Lower lobe of right lung (tissue), 2 donors: ENCODE results near the gene ZNF700. TPM values are rescaled to one million over a fixed set of nuclear protein-coding genes. Genes with fewer than 3 reads are reported as not detected.

ENCODE experiments used
- ATAC-seq, 2 donors: fragments of 200-7000 bp; cut with Tn5 transposase; one replicate each; pipeline ENCODE4 v1.9.1; 2020 to 2022; ENCODE audit warnings: mild to moderate bottlenecking in 2 of 2, moderate library complexity in 2 of 2
- DNase-seq: peaks from one replicate; pipeline ENCODE4 v3.0.0-alpha.2; 2020
- H3K27ac ChIP-seq: fragments of 200-600 bp; one replicate; pipeline ENCODE4 v1.8.0; 2022
- H3K27me3 ChIP-seq: fragments of 200-600 bp; one replicate; pipeline ENCODE4 v1.8.0; 2022; ENCODE audit warnings: low read depth
- H3K36me3 ChIP-seq: fragments of 200-600 bp; one replicate; pipeline ENCODE4 v1.8.0; 2022; ENCODE audit warnings: mild to moderate bottlenecking
- H3K4me1 ChIP-seq: fragments of 200-600 bp; one replicate; pipeline ENCODE4 v1.8.0; 2022
- H3K4me3 ChIP-seq: fragments of 200-600 bp; one replicate; pipeline ENCODE4 v1.8.0; 2022; ENCODE audit warnings: mild to moderate bottlenecking
- H3K9me3 ChIP-seq: fragments of 200-600 bp; one replicate; pipeline ENCODE4 v1.8.0; 2022
- CTCF ChIP-seq: fragments of 200-600 bp; IDR thresholded peaks from one replicate; pipeline ENCODE4 v1.8.0; 2022; ENCODE audit warnings: antibody characterized with exemption, mild to moderate bottlenecking
- intact Hi-C: fragments of 100-400 bp; cut with DNase I; formaldehyde crosslinking; loops from one replicate; pipeline ENCODE4 v1.11.0; 2022
- total RNA-seq: library from RNA; stranded (reverse); fragmentation: NEBNext Ultra II Directional; extraction: Animal tissue kit (Norgen Biotek cat#: 25700); gene quantifications from one replicate; pipeline ENCODE4 v1.2.1, GENCODE V29; 2021
- donor health status: DM: no; HTN: yes; CAD: no; lungs with severe emphysema.

ZNF700 gene
- total RNA-seq, 1 donor from 2014 or later: 13.4 TPM

- ATAC-seq: peak; percentile 99 to 100
- Histone ChIP-seq H3K27ac (peak within 1 kb of the TSS; percentile 96), H3K36me3 (no peaks in the 10 kb centered on the region), H3K4me3 (peak within 1 kb of the TSS; percentile 85), H3K4me1 (peaks cover 23% of the 10 kb centered on the region), H3K27me3 (no peaks in the 10 kb centered on the region), H3K9me3 (no peaks in the 10 kb centered on the region)
- TF ChIP-seq CTCF: no peak
- DNase-seq: peak; percentile 97
- intact Hi-C loops: no loop called here
These were observed 40.1 kb downstream of the ZNF700 start, which contains the start of gene ZNF763 for GRCh38 chr19:11964858-11965645. Gene ZNF763, plus strand, starts transcription at chr19:11965040. Its CDS starts 169 bp downstream, at chr19:11965209.

- no peak for DNase-seq
- H3K9me3 ChIP-seq: peaks cover 6% of the 10 kb centered on the region
- H3K27ac ChIP-seq: no peak overlapping the region
- ATAC-seq: no peak
- no peaks in the 10 kb centered on the region for H3K27me3 ChIP-seq
- H3K36me3 ChIP-seq: no peaks in the 10 kb centered on the region
- TF ChIP-seq CTCF: no peak
- intact Hi-C loops: no loop called here
- H3K4me1 ChIP-seq: peaks cover 11% of the 10 kb centered on the region
- H3K4me3 ChIP-seq: no peak overlapping the region
These were observed 45.3 kb downstream of the ZNF700 start for GRCh38 chr19:11970174-11970573.

DNA sequence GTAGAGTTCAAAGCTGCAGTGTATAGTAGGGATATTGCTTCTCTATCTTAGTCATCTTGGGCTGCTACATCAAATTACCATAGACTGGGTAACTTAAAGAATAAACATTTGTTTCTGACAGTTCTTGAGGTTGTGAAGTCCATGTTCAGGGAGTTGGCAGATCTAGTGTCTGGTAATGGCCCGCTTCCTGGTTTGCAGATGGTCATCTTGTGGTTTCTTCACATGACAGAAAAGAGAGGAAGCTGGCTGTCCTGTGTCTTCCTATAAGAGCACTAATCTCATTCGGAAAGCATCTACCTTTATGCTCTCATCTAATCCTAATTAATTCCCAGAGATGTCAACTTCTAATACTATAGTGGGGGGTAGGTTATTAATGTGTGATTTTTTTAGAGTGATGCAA lies 46.1 kb downstream of the ZNF700 start:
- Histone ChIP-seq H3K4me1 (peaks cover 5% of the 10 kb centered on the region), H3K27me3 (no peaks in the 10 kb centered on the region), H3K27ac (no peak overlapping the region), H3K36me3 (no peaks in the 10 kb centered on the region), H3K9me3 (peaks cover 7% of the 10 kb centered on the region), H3K4me3 (no peak overlapping the region)
- TF ChIP-seq CTCF: no peak
- DNase-seq (no peak), ATAC-seq (peak; percentile 47 to 48)
- intact Hi-C loops: no loop called here

- no peak for TF ChIP-seq CTCF
- ATAC-seq (no peak), DNase-seq (no peak)
- peaks cover 22% of the 10 kb centered on the region for H3K9me3 ChIP-seq
- H3K4me3 ChIP-seq: no peak overlapping the region
- peaks cover 12% of the 10 kb centered on the region for H3K36me3 ChIP-seq
- no peaks in the 10 kb centered on the region for H3K4me1 ChIP-seq
- no peak overlapping the region for H3K27ac ChIP-seq
- H3K27me3 ChIP-seq: no peaks in the 10 kb centered on the region
- intact Hi-C loops: no loop called here
These were observed 48.3 kb downstream of the ZNF700 start for GRCh38 chr19:11973019-11973810.

DNA sequence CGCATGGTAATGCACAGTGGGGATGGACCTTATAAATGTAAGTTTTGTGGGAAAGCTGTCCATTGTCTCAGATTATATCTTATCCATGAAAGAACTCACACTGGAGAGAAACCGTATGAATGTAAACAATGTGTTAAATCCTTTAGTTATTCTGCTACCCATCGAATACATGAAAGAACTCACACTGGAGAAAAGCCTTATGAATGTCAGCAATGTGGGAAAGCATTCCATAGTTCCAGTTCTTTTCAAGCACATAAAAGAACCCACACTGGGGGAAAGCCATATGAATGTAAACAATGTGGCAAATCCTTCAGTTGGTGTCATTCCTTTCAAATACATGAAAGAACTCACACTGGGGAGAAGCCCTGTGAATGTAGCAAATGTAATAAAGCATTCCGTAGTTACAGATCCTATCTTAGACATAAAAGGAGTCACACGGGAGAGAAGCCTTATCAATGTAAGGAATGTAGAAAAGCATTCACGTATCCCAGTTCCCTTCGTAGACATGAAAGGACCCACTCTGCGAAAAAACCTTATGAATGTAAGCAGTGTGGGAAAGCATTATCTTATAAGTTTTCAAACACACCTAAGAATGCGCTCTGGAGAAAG lies 53.7 kb downstream of the ZNF700 start:
- no peaks in the 10 kb centered on the region for H3K27me3 ChIP-seq
- DNase-seq (no peak), ATAC-seq (no peak)
- no peaks in the 10 kb centered on the region for H3K4me1 ChIP-seq
- H3K36me3 ChIP-seq: peaks cover 18% of the 10 kb centered on the region
- intact Hi-C loops: no loop called here
- TF ChIP-seq CTCF: no peak
- peaks cover 61% of the 10 kb centered on the region for H3K9me3 ChIP-seq
- H3K4me3 ChIP-seq: no peak overlapping the region
- H3K27ac ChIP-seq: no peak overlapping the region
